Gastroesophageal sphincter (tissue), 3 donors: ENCODE measurements around the gene ADORA3.

Experiments used
- CTCF ChIP-seq, 4 experiments: fragments of 200-600 bp in 2 of 4; fragments of 450-650 bp in 2 of 4; sonication (generic) in 1 of 4; IDR thresholded peaks; one replicate each; pipeline ENCODE4 v1.5.1; 2017 to 2019; ENCODE audit warnings: antibody characterized with exemption in 4 of 4, mild to moderate bottlenecking in 2 of 4, moderate library complexity in 2 of 4
- POLR2A ChIP-seq, 2 donors: fragments of 450-650 bp; IDR thresholded peaks; one replicate each; pipeline ENCODE4 v1.6.1; 2017; ENCODE audit warnings: antibody characterized with exemption in 2 of 2, mild to moderate bottlenecking in 2 of 2, moderate library complexity in 1 of 2

- TF ChIP-seq CTCF (IDR thresholded peaks at IDR 0.05) (no peak), POLR2A (IDR thresholded peaks at IDR 0.05) (no peak)
Observed at GRCh38 chr1:111486431-111486830, 17.0 kb downstream of the ADORA3 start.
